ENCODE results near the gene COL6A1. TPM values are rescaled to one million over a fixed set of nuclear protein-coding genes. Genes with fewer than 3 reads are reported as not detected.

COL6A1 gene
- total RNA-seq, 1 donor from 2014 or later, result 226 TPM

DNA sequence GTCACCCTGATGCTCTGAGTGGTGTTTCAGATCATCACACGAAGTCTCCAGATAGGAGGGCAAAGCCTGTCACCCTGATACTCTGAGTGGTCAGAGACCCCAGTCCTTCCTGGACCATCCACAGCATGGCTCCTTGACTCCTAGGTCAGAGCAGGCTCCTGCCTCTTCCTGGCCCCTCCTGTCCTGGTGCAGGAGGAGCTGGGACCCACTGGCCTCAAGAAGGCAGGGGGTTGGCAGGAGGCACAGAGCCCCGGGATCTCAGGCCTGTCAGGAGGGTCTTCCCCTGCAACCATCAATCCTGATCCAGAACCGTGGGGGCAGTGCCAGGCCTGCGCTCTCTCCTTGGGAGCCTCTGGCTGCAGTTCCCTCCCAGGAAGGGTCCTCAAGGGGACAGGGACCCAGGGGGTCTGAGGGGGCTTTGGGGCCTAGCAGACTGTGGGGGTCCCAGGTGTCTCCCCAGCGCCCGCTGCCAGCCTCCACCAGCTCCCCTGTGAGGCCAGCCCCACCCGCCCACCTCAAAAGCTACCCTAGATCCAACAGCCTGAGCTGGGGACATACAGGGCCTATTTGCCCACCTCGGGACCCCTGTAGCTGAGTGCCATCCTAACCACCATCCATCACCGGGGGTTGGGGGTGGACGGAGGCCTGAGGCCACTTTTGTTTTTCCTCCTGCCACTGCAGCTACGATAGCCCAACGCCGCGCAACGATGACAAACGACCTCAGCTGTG, 27.5 kb downstream of the COL6A1 start:
- no peak for DNase-seq (ENCODE audit: low read depth)
- TF ChIP-seq, protein P1, sequence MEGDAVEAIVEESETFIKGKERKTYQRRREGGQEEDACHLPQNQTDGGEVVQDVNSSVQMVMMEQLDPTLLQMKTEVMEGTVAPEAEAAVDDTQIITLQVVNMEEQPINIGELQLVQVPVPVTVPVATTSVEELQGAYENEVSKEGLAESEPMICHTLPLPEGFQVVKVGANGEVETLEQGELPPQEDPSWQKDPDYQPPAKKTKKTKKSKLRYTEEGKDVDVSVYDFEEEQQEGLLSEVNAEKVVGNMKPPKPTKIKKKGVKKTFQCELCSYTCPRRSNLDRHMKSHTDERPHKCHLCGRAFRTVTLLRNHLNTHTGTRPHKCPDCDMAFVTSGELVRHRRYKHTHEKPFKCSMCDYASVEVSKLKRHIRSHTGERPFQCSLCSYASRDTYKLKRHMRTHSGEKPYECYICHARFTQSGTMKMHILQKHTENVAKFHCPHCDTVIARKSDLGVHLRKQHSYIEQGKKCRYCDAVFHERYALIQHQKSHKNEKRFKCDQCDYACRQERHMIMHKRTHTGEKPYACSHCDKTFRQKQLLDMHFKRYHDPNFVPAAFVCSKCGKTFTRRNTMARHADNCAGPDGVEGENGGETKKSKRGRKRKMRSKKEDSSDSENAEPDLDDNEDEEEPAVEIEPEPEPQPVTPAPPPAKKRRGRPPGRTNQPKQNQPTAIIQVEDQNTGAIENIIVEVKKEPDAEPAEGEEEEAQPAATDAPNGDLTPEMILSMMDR (IDR thresholded peaks at IDR 0.05; ENCODE audit: insufficient read depth, low read length, poor library complexity, severe bottlenecking), result no peak

DNA sequence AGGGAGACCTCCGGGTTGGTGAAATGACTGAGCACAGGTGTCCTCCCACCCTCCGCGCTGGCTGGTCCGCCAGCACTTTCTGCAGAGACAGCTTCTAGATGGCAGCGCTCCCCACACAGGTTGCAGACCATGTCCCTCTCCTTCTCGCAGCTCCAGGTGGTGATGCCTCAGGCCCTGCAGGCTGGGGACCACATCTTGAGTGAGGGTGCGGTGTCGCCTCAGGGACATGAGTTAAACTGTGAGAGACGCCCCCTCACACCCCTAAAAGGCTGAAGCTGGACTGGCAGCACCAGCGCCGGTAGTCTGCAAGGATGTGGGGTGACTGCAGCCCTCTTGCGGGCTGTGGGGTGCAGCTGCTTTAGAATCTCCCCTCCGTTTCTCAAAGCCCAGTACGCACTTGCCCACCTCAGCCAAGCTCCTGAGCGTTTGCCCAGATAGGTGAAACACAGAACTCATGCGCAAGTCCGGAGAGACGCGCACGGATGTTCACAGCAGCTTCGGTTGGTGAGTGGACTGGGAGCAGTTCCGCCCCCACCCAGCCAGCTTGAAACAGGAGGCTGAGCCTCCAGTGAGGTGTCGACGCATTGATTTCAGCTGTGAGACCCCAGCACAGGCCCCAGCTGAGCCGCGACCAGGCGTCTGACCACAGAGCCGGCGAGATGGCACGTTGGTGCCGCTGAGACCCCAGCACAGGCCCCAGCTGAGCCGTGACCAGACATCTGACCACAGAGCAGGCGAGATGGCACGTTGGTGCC, 28.6 kb downstream of the COL6A1 start:
- no peaks in the 10 kb centered on the region for H3K36me3 ChIP-seq (ENCODE audit: control insufficient read depth, insufficient read depth, low read length)
- no peak for DNase-seq (ENCODE audit: low read depth)
- TF ChIP-seq, protein P1 (IDR thresholded peaks at IDR 0.05; ENCODE audit: insufficient read depth, low read length, poor library complexity, severe bottlenecking), result no peak
- peaks cover 8% of the 10 kb centered on the region for H3K27me3 ChIP-seq (ENCODE audit: control insufficient read depth, insufficient read depth, low read length)
- H3K4me3 ChIP-seq (ENCODE audit: low read depth, low read length), result no peak overlapping the region

More for the DNA sequence above, 27.5 kb downstream of the COL6A1 start:
- no peaks in the 10 kb centered on the region for H3K36me3 ChIP-seq (ENCODE audit: control insufficient read depth, insufficient read depth, low read length)
- no peak overlapping the region for H3K4me3 ChIP-seq (ENCODE audit: low read depth, low read length)
- peaks cover 8% of the 10 kb centered on the region for H3K27me3 ChIP-seq (ENCODE audit: control insufficient read depth, insufficient read depth, low read length)

DNA sequence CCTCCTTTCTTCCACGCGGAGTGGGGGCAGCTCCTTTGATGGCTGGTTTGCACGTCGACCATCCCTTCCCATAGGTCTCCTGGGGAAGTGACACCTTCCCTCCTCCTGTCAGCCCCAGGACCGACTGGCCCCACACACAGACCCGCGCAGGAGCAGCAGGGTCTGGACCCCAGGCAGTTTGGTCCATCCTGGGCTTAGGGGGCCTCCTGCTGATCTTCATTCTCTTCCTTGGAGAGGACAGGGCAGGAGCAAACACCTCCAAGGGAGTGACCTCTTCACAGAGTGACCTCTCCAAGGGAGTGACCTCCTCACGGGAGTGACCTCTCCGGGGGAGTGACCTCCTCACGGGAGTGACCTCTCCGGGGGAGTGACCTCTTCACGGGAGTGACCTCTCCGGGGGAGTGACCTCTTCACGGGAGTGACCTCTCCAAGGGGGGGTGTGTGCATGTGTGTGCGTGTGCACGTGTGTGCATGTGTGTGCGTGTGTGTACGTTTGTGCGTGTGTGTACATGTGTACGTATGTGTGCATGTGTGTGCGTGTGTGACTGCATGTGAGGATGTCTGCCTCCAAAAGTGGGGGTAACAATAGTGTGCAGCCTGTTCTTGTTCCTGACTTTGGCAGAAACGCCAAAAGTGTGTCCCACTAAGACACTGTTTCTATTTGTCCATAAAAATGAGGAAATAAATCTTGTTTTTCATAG, 29.8 kb downstream of the COL6A1 start:
- H3K36me3 ChIP-seq (ENCODE audit: control insufficient read depth, insufficient read depth, low read length), result no peaks in the 10 kb centered on the region
- H3K4me3 ChIP-seq (ENCODE audit: low read depth, low read length), result no peak overlapping the region
- H3K27me3 ChIP-seq (ENCODE audit: control insufficient read depth, insufficient read depth, low read length), result peaks cover 8% of the 10 kb centered on the region
- TF ChIP-seq, protein P1 (IDR thresholded peaks at IDR 0.05; ENCODE audit: insufficient read depth, low read length, poor library complexity, severe bottlenecking), result no peak
- no peak for DNase-seq (ENCODE audit: low read depth)

DNA sequence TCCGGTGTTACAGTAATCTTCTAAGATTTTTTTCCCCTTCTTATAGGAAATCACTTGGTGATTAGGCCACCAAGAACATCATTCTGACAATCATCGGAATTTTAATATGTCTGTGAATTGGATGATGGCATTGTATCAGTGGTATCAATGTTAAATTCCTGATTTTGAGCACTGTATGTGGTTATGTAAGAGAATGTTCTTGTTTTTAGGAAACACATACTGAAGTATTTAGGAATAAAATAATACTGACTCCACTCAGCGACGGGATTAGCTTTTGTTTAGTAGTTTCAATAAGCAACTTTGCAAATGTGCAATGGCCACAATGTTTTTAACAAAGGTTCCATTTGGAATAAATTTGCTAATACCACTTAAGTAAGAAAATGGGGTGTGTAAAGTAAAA, 30.6 kb downstream of the COL6A1 start:
- DNase-seq (ENCODE audit: low read depth), result no peak
- Histone ChIP-seq H3K4me3 (ENCODE audit: low read depth, low read length) (no peak overlapping the region), H3K36me3 (ENCODE audit: control insufficient read depth, insufficient read depth, low read length) (no peaks in the 10 kb centered on the region), H3K27me3 (ENCODE audit: control insufficient read depth, insufficient read depth, low read length) (peaks cover 8% of the 10 kb centered on the region)
- TF ChIP-seq, protein P1 (IDR thresholded peaks at IDR 0.05; ENCODE audit: insufficient read depth, low read length, poor library complexity, severe bottlenecking), result no peak

DNA sequence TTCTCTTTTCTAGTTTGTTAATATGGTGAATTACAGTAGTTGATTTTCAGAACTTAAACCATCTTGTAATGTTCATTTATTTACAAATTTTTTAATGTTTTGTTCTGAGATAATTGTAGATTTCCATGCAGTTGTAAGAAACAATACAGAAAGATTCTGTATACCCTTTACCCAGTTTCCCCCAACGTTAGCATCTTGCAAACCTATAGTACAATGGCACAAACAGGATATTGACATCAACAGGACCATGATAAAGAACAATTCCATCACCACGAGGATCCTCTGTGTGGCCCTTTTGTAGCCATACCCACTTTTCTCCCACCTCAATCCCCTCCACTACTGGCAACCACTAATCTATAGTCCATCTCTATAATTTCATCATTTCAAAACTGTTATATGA, 33.3 kb downstream of the COL6A1 start:
- TF ChIP-seq, protein P1 (IDR thresholded peaks at IDR 0.05; ENCODE audit: insufficient read depth, low read length, poor library complexity, severe bottlenecking), result no peak
- no peak for DNase-seq (ENCODE audit: low read depth)
- H3K4me3 ChIP-seq (ENCODE audit: low read depth, low read length), result no peak overlapping the region
- H3K27me3 ChIP-seq (ENCODE audit: control insufficient read depth, insufficient read depth, low read length), result peaks cover 9% of the 10 kb centered on the region
- H3K36me3 ChIP-seq (ENCODE audit: control insufficient read depth, insufficient read depth, low read length), result no peaks in the 10 kb centered on the region

All from kidney epithelial cell (primary cell).